Right lobe of liver (tissue), 4 donors: ENCODE measurements around the gene NAPG.

Source experiments
- POLR2A ChIP-seq: fragments of 450-650 bp; IDR thresholded peaks from one replicate; pipeline ENCODE4 v1.6.1; 2017; ENCODE audit warnings: antibody characterized with exemption, mild to moderate bottlenecking
- TF ChIP-seq, protein P1 (sequence below), 4 donors: fragments of 200-600 bp in 3 of 4; fragments of 450-650 bp in 1 of 4; IDR thresholded peaks; one replicate each; pipeline versions ENCODE4 v1.5.1 to v1.8.0; 2016 to 2022; ENCODE audit warnings: antibody characterized with exemption in 4 of 4, mild to moderate bottlenecking in 2 of 4
- donor health status: DM: no; HTN: no; CAD: no.
- donor health status: DM: no; HTN: no; CAD: no.
- donor health status: DM: no; HTN: yes; CAD: no.

DNA sequence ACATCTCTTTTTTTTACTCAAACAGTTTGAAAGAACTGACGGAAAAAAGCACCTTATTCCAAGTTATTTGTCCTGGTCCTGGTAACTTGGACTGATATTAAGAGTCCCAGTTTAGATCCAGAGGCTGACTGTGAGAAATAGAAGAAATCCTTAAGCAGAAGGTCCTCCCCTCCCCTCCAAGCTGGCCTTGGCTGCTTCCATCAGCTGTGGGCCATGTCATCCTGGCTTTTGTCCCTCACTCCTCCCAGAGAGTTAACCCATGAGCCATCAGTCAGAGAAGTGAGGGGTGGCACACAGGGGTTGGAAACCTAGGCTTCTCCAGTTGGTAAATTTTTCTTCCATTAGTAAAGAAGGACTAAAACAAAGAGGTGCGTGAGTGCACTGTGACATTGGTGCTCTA, 9.7 kb upstream of the NAPG start:
- TF ChIP-seq, protein P1, sequence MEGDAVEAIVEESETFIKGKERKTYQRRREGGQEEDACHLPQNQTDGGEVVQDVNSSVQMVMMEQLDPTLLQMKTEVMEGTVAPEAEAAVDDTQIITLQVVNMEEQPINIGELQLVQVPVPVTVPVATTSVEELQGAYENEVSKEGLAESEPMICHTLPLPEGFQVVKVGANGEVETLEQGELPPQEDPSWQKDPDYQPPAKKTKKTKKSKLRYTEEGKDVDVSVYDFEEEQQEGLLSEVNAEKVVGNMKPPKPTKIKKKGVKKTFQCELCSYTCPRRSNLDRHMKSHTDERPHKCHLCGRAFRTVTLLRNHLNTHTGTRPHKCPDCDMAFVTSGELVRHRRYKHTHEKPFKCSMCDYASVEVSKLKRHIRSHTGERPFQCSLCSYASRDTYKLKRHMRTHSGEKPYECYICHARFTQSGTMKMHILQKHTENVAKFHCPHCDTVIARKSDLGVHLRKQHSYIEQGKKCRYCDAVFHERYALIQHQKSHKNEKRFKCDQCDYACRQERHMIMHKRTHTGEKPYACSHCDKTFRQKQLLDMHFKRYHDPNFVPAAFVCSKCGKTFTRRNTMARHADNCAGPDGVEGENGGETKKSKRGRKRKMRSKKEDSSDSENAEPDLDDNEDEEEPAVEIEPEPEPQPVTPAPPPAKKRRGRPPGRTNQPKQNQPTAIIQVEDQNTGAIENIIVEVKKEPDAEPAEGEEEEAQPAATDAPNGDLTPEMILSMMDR (IDR thresholded peaks at IDR 0.05) = no peak
- no peak for TF ChIP-seq POLR2A
